DND-41 (cell line): ENCODE results near the gene GNAZ.

Experiments
- CTCF ChIP-seq: IDR thresholded peaks from 2 replicates; pipeline ENCODE4 v1.5.1; 2012; ENCODE audit warnings: borderline replicate concordance, low read length, moderate library complexity, mild to moderate bottlenecking; ENCODE audit not compliant: poor library complexity, severe bottlenecking; ENCODE audit errors: extremely low read depth
- EZH2 ChIP-seq: IDR thresholded peaks from 3 replicates; pipeline ENCODE4 v1.6.1; 2012; ENCODE audit warnings: borderline replicate concordance, low read depth, mild to moderate bottlenecking, moderate library complexity, low read length, inconsistent platforms; ENCODE audit not compliant: severe bottlenecking

GRCh38 chr22:23089633-23090456 lies 19.5 kb downstream of the GNAZ start:
- TF ChIP-seq CTCF (no peak), EZH2 (no peak)
